A673 (cell line): ENCODE data around the gene CAGE1.
"Not testable (repeated sequence)": the region's sequence is repeated elsewhere in the genome, so short reads cannot be mapped to it uniquely, and the experiment has no call there.

Experiments
- EZH2 ChIP-seq: fragments of 200-600 bp; sonication (generic); IDR thresholded peaks from 2 replicates; pipeline ENCODE4 v1.6.1; 2017; ENCODE audit warnings: borderline replicate concordance, low read depth, mild to moderate bottlenecking, mixed read lengths, antibody characterized with exemption, low read length; ENCODE audit not compliant: poor library complexity, severe bottlenecking
- TF ChIP-seq, protein P1 (sequence below): fragments of 300-800, 200-600 bp; sonication (generic); conservative IDR thresholded peaks from 2 replicates; pipeline ENCODE4 v1.5.1; 2017; ENCODE audit warnings: low read depth, mild to moderate bottlenecking, antibody characterized with exemption, low read length, moderate library complexity, mixed read lengths

DNA sequence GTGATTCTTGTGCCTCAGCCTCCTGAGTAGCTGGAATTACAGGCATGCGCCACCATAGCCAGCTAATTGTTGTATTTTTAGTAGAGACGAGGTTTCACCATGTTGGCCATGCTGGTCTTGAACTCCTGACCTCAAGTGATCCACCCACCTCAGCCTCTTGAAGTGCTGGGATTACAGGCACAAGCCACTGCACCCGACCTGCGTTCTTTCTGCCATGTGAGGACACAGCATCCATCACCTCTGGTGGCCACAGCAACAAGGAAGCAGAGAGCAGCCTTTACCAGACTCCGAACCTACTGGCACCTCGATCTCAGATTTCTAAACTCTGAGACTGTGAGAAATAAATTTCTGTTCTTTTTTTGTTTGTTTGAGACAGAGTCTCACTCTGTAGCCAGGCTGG is 67.7 kb downstream of the CAGE1 start:
- TF ChIP-seq, protein P1, sequence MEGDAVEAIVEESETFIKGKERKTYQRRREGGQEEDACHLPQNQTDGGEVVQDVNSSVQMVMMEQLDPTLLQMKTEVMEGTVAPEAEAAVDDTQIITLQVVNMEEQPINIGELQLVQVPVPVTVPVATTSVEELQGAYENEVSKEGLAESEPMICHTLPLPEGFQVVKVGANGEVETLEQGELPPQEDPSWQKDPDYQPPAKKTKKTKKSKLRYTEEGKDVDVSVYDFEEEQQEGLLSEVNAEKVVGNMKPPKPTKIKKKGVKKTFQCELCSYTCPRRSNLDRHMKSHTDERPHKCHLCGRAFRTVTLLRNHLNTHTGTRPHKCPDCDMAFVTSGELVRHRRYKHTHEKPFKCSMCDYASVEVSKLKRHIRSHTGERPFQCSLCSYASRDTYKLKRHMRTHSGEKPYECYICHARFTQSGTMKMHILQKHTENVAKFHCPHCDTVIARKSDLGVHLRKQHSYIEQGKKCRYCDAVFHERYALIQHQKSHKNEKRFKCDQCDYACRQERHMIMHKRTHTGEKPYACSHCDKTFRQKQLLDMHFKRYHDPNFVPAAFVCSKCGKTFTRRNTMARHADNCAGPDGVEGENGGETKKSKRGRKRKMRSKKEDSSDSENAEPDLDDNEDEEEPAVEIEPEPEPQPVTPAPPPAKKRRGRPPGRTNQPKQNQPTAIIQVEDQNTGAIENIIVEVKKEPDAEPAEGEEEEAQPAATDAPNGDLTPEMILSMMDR = not testable (repeated sequence)
- TF ChIP-seq EZH2 = not testable (repeated sequence)
